ENCODE measurements around the gene VSTM4. TPM values are rescaled to one million over a fixed set of nuclear protein-coding genes. Genes with fewer than 3 reads are reported as not detected.

Gene VSTM4
- total and polyA plus RNA-seq, 2 experiments from 2014 or later = 9.5 to 12.3 TPM

GRCh38 chr10:49049660-49050059 lies 65.7 kb downstream of the VSTM4 start:
- no peak overlapping the region for H3K9ac ChIP-seq
- no peak overlapping the region for H3K27ac ChIP-seq
- H4K20me1 ChIP-seq (ENCODE audit: insufficient read depth) = no peaks in the 10 kb centered on the region
- H3K4me3 ChIP-seq = no peak overlapping the region
- H3F3A ChIP-seq (ENCODE audit: insufficient read depth) = no peaks in the 10 kb centered on the region
- no peaks in the 10 kb centered on the region for H3K9me3 ChIP-seq (ENCODE audit: low read depth)
- 97% methylated on average over 4 of the region's 4 CpGs for WGBS, 2 experiments (ENCODE audit: low coverage in 1 of 2, low lambda C conversion rate in 2 of 2, missing lambda C conversion rate in 2 of 2)
- no peak overlapping the region for H3K4me2 ChIP-seq (ENCODE audit: unreplicated experiment)
- no peaks in the 10 kb centered on the region for H3K9me2 ChIP-seq (ENCODE audit: insufficient read depth)
- no peak for DNase-seq
- H3K27me3 ChIP-seq (replicated peaks; ENCODE audit: insufficient read depth) = no peaks in the 10 kb centered on the region
- H3K79me2 ChIP-seq (ENCODE audit: insufficient read depth) = no peaks in the 10 kb centered on the region
- peaks cover 2% of the 10 kb centered on the region; the same call in 1 of the 2 replicates for H3K36me3 ChIP-seq (ENCODE audit: low read depth)
- no peak for TF ChIP-seq EZH2 (IDR thresholded peaks at IDR 0.05; ENCODE audit: insufficient read depth, poor library complexity, severe bottlenecking)
- TF ChIP-seq EZH2phosphoT487 (IDR thresholded peaks at IDR 0.05; ENCODE audit: insufficient read depth, low read depth) = no peak
- no peak overlapping the region for H2AFZ ChIP-seq
- H3K4me1 ChIP-seq (ENCODE audit: insufficient read depth) = no peaks in the 10 kb centered on the region
- in situ Hi-C loops (cut with MboI) = no loop called here

- H3K27me3 ChIP-seq (replicated peaks; ENCODE audit: insufficient read depth) = no peaks in the 10 kb centered on the region
- H3K4me1 ChIP-seq (ENCODE audit: insufficient read depth) = no peaks in the 10 kb centered on the region
- no peaks in the 10 kb centered on the region for H3F3A ChIP-seq (ENCODE audit: insufficient read depth)
- no peaks in the 10 kb centered on the region for H4K20me1 ChIP-seq (ENCODE audit: insufficient read depth)
- no peak for DNase-seq
- H3K4me2 ChIP-seq (ENCODE audit: unreplicated experiment) = no peak overlapping the region
- no peak overlapping the region for H3K4me3 ChIP-seq
- no peak overlapping the region for H2AFZ ChIP-seq
- no peaks in the 10 kb centered on the region for H3K79me2 ChIP-seq (ENCODE audit: insufficient read depth)
- H3K9me3 ChIP-seq (ENCODE audit: low read depth) = no peaks in the 10 kb centered on the region
- H3K27ac ChIP-seq = no peak overlapping the region
- TF ChIP-seq EZH2 (IDR thresholded peaks at IDR 0.05; ENCODE audit: insufficient read depth, poor library complexity, severe bottlenecking) = no peak
- no peak for TF ChIP-seq EZH2phosphoT487 (IDR thresholded peaks at IDR 0.05; ENCODE audit: insufficient read depth, low read depth)
- in situ Hi-C loops (cut with MboI) = no loop called here
- no peak overlapping the region for H3K9ac ChIP-seq
- 95% methylated on average over 11 of the region's 11 CpGs for WGBS, 2 experiments (ENCODE audit: low coverage in 1 of 2, low lambda C conversion rate in 2 of 2, missing lambda C conversion rate in 2 of 2)
- no peaks in the 10 kb centered on the region for H3K9me2 ChIP-seq (ENCODE audit: insufficient read depth)
- H3K36me3 ChIP-seq (ENCODE audit: low read depth) = peaks cover 2% of the 10 kb centered on the region; the same call in 1 of the 2 replicates
Measured at GRCh38 chr10:49047128-49047639, 68.1 kb downstream of the VSTM4 start.

GRCh38 chr10:49044293-49045193 lies 70.8 kb downstream of the VSTM4 start:
- Histone ChIP-seq H3K4me1 (ENCODE audit: insufficient read depth) (no peaks in the 10 kb centered on the region), H3K36me3 (ENCODE audit: low read depth) (peaks cover 2% of the 10 kb centered on the region; the same call in 1 of the 2 replicates), H3K4me3 (no peak overlapping the region), H3K79me2 (ENCODE audit: insufficient read depth) (no peaks in the 10 kb centered on the region), H4K20me1 (ENCODE audit: insufficient read depth) (no peaks in the 10 kb centered on the region), H3K27me3 (replicated peaks; ENCODE audit: insufficient read depth) (no peaks in the 10 kb centered on the region), H2AFZ (no peak overlapping the region), H3K4me2 (ENCODE audit: unreplicated experiment) (no peak overlapping the region), H3K9me2 (ENCODE audit: insufficient read depth) (no peaks in the 10 kb centered on the region), H3K27ac (no peak overlapping the region), H3F3A (ENCODE audit: insufficient read depth) (no peaks in the 10 kb centered on the region), H3K9ac (no peak overlapping the region), H3K9me3 (ENCODE audit: low read depth) (no peaks in the 10 kb centered on the region)
- in situ Hi-C loops (cut with MboI) = no loop called here
- no peak for DNase-seq
- 71 to 77% methylated on average over 5 of the region's 5 CpGs for WGBS, 2 experiments (ENCODE audit: low coverage in 1 of 2, low lambda C conversion rate in 2 of 2, missing lambda C conversion rate in 2 of 2)
- TF ChIP-seq EZH2 (IDR thresholded peaks at IDR 0.05; ENCODE audit: insufficient read depth, poor library complexity, severe bottlenecking) (no peak), EZH2phosphoT487 (IDR thresholded peaks at IDR 0.05; ENCODE audit: insufficient read depth, low read depth) (no peak)

GRCh38 chr10:49040601-49041000 lies 74.7 kb downstream of the VSTM4 start:
- Histone ChIP-seq H3K9me2 (ENCODE audit: insufficient read depth) (no peaks in the 10 kb centered on the region), H3K9ac (no peak overlapping the region), H3K79me2 (ENCODE audit: insufficient read depth) (no peaks in the 10 kb centered on the region), H4K20me1 (ENCODE audit: insufficient read depth) (no peaks in the 10 kb centered on the region), H3K9me3 (ENCODE audit: low read depth) (no peaks in the 10 kb centered on the region), H3K27me3 (replicated peaks; ENCODE audit: insufficient read depth) (no peaks in the 10 kb centered on the region), H3K4me1 (ENCODE audit: insufficient read depth) (peaks cover 13% of the 10 kb centered on the region), H3K4me3 (no peak overlapping the region), H3K27ac (no peak overlapping the region), H3K36me3 (ENCODE audit: low read depth) (no peaks in the 10 kb centered on the region), H3F3A (ENCODE audit: insufficient read depth) (peaks cover 19% of the 10 kb centered on the region), H3K4me2 (ENCODE audit: unreplicated experiment) (no peak overlapping the region), H2AFZ (no peak overlapping the region)
- 96 to 97% methylated on average over 4 of the region's 4 CpGs for WGBS, 2 experiments (ENCODE audit: low coverage in 1 of 2, low lambda C conversion rate in 2 of 2, missing lambda C conversion rate in 2 of 2)
- in situ Hi-C loops (cut with MboI) = no loop called here
- DNase-seq = no peak
- TF ChIP-seq EZH2phosphoT487 (IDR thresholded peaks at IDR 0.05; ENCODE audit: insufficient read depth, low read depth) (no peak), EZH2 (IDR thresholded peaks at IDR 0.05; ENCODE audit: insufficient read depth, poor library complexity, severe bottlenecking) (no peak)
